Stimulated activated CD8-positive, alpha-beta memory T cell treated with anti-CD3 and anti-CD28 coated beads, Interleukin-2, amount 100 ng/mL, for 48 hours (primary cell): ENCODE results near the gene HMBS.
"Not testable (repeated sequence)": the region's sequence is repeated elsewhere in the genome, so short reads cannot be mapped to it uniquely, and the experiment has no call there.

Experiments used
- DNase-seq, 2 donors: peaks; one replicate each; pipeline ENCODE4 v3.0.0-alpha.2; 2020; ENCODE audit warnings: low read depth in 2 of 2

HMBS gene

GRCh38 chr11:119118946-119119345, 34.3 kb downstream of the HMBS start:
- DNase-seq: no peak

GRCh38 chr11:119120639-119121007, 35.9 kb downstream of the HMBS start:
- no peak for DNase-seq

DNA sequence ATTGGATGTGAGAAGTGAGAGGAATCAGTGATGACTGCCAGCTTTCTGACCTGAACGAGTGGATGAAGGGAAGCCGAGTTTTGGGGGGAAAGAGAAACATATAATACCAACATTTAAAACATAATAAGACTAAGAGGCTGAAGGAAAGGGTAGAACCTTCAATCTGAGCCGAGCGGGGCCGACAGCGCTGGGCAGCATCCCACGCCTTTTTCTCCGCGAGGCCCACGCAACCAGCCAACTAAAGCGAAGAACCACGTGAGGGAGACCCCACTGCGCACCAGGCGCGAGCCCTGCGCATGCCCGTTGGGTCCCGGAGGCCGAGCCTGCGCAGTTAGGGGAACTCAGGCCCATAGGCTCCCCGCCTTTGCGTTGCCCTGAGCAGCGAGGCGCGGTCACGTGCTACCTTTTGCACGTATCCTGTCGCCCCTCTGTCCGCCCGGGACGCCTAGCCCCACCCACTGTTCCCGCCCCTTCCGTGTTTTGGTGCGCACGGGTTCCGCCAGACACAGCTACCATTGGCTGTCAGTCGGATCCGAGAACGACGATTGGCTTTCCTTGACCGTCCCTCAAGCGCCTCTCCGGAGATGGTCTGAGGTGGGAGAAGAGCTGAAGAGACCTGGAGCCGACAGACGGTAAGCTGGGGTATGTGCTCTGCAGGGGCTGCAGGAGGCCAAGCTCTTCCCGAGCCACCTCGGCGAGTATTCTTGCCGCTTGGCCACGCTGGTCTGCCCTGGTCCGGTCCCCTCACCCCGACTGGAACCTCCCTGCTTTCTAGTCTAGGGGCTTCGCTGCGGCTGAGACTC, 36.5 kb downstream of the HMBS start, which contains the start of gene HINFP:
Gene HINFP, plus strand, starts transcription at position 573 of the 803 bp plus-strand sequence. CDS start 5,365 bp downstream, outside the sequence.
- DNase-seq: peak; percentile 100

DNA sequence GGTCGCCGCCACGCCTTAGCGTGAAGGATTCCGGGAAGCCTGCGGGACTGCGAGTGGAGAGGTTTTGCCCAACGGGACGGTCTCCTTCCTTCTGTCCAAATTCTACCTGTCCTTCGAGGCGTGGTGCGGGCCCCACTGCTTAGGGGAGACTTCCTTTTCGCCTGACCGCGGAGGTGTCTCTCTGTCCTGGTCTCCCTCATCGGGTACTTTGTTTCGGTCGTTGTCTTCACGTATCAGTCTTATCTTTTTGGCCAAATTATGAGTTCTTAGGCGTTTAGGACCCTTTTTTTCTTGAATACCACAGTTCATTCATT, 37.1 kb downstream of the HMBS start:
- peak in 1 of 2 donors; percentile 14 for DNase-seq

GRCh38 chr11:119125821-119126220, 41.1 kb downstream of the HMBS start:
- DNase-seq: no peak

- no peak for DNase-seq
Measured at GRCh38 chr11:119126675-119127268, 42.1 kb downstream of the HMBS start.

DNA sequence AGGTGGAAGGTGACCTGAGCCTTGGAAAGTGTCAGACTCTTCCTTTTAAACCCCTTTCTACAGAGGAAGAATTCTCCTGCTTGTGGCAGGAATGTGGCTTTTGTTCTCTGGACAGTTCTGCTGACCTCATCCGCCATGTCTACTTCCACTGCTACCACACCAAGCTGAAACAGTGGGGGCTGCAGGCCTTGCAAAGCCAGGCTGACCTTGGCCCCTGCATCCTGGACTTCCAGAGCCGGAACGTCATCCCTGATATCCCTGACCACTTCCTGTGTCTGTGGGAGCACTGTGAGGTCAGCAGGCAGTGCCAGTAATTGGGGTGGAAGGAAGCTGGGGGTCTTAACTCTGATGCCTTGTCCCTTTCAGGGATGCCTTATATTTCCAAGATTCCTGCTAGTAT, 46.0 kb downstream of the HMBS start:
- DNase-seq: no peak

- no peak for DNase-seq
Measured at GRCh38 chr11:119134389-119134978, 49.8 kb downstream of the HMBS start.

GRCh38 chr11:119139276-119139675, 54.6 kb downstream of the HMBS start:
- not testable (repeated sequence) for DNase-seq
